Sigmoid colon (tissue), 4 donors: ENCODE results near the gene CAMK1D.
"Not testable (repeated sequence)": the region's sequence is repeated elsewhere in the genome, so short reads cannot be mapped to it uniquely, and the experiment has no call there.

Experiments
- POLR2A ChIP-seq, 2 donors: fragments of 450-650 bp; IDR thresholded peaks; one replicate each; pipeline ENCODE4 v1.6.1; 2016; ENCODE audit warnings: antibody characterized with exemption in 2 of 2, mild to moderate bottlenecking in 2 of 2, moderate library complexity in 2 of 2
- POLR2AphosphoS5 ChIP-seq, 4 donors: sonication (generic); formaldehyde crosslinking; IDR thresholded peaks; one replicate each; pipeline ENCODE4 v1.6.1; 2017; ENCODE audit warnings: antibody characterized with exemption in 4 of 4

- not testable (repeated sequence) for TF ChIP-seq POLR2A, POLR2AphosphoS5 (IDR thresholded peaks at IDR 0.05)
Measured at GRCh38 chr10:12335169-12335568, 14.2 kb upstream of the CAMK1D start.
